Measurements from ENCODE around the gene GP2. TPM values are rescaled to one million over a fixed set of nuclear protein-coding genes. Genes with fewer than 3 reads are reported as not detected.

Gene GP2
- total RNA-seq, 1 experiment from 2014 or later: not detected

DNA sequence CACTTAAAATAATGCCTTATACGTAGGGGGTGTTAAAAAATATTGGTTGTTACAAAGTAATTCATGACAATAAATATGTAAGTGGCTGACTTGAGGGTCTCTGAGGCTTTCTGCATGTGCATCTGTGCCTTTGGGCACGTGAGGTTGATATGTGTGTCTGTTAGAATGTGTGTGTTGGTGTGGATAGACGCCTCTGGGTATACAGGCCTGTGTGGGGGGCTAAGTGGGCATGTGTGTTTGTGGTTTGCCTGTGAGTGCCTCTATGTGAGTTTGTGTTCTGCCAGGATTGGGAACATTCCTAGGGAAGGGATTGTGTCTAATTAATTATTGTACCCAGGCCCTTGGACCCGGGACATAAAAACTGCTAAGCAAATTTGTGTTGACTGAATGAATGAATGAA lies 19.0 kb downstream of the GP2 start:
- no peak overlapping the region for H3K27ac Mint-ChIP-seq (ENCODE audit: low read depth, unreplicated experiment)
- intact Hi-C loops (cut with micrococcal nuclease): no loop called here
- no peaks in the 10 kb centered on the region for H3K36me3 Mint-ChIP-seq (ENCODE audit: insufficient read depth, unreplicated experiment)
- ChIA-PET POLR2A (no interaction called here), CTCF (interaction anchor here (0.6 to 3.6 kb wide), 4 partner anchors 7 to 401 kb away, joined by 3 to 21 read pairs (median 10); no protein-coding TSS in a partner anchor)
- H3K27me3 Mint-ChIP-seq (ENCODE audit: insufficient read depth, unreplicated experiment): peaks cover 7% of the 10 kb centered on the region
- no peak for DNase-seq (ENCODE audit: unreplicated experiment)
- no TSS peak for BruUV-seq (replicated peaks)
- no peaks in the 10 kb centered on the region for H3K4me1 Mint-ChIP-seq (ENCODE audit: insufficient read depth, unreplicated experiment)
- TF ChIP-seq, protein P1, sequence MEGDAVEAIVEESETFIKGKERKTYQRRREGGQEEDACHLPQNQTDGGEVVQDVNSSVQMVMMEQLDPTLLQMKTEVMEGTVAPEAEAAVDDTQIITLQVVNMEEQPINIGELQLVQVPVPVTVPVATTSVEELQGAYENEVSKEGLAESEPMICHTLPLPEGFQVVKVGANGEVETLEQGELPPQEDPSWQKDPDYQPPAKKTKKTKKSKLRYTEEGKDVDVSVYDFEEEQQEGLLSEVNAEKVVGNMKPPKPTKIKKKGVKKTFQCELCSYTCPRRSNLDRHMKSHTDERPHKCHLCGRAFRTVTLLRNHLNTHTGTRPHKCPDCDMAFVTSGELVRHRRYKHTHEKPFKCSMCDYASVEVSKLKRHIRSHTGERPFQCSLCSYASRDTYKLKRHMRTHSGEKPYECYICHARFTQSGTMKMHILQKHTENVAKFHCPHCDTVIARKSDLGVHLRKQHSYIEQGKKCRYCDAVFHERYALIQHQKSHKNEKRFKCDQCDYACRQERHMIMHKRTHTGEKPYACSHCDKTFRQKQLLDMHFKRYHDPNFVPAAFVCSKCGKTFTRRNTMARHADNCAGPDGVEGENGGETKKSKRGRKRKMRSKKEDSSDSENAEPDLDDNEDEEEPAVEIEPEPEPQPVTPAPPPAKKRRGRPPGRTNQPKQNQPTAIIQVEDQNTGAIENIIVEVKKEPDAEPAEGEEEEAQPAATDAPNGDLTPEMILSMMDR (IDR thresholded peaks at IDR 0.05; ENCODE audit: unreplicated experiment): no peak
- peaks cover 5% of the 10 kb centered on the region for H3K9me3 Mint-ChIP-seq (ENCODE audit: unreplicated experiment)
- H3K4me3 Mint-ChIP-seq (ENCODE audit: unreplicated experiment): no peak overlapping the region

DNA sequence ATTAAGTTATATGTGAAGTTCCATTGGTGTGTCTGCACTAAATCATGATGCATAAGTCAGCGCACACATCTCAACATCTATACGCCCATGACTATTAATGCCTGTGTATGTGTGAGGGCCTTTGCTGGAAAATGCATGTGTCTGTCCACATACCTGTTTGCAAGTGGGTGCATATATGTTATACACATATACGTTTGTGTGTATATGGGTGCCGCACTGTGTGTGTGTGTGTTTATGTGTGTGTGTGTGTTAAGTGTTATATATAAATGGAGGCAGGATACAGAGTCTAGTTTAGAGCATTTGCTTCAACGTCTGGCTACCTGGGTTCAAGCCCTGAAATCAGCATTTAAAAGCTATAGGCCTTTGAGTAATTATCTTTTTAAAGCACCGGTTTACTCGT lies 19.5 kb downstream of the GP2 start:
- CTCF ChIA-PET: interaction anchor here (0.7 to 3.6 kb wide), 4 partner anchors 9 to 400 kb away, joined by 3 to 21 read pairs (median 4); no protein-coding TSS in a partner anchor
- POLR2A ChIA-PET: no interaction called here
- no peak for DNase-seq (ENCODE audit: unreplicated experiment)
- peaks cover 9% of the 10 kb centered on the region for H3K27me3 Mint-ChIP-seq (ENCODE audit: insufficient read depth, unreplicated experiment)
- no peaks in the 10 kb centered on the region for H3K36me3 Mint-ChIP-seq (ENCODE audit: insufficient read depth, unreplicated experiment)
- no TSS peak for BruUV-seq (replicated peaks)
- no peak overlapping the region for H3K4me3 Mint-ChIP-seq (ENCODE audit: unreplicated experiment)
- TF ChIP-seq, protein P1 (IDR thresholded peaks at IDR 0.05; ENCODE audit: unreplicated experiment): no peak
- H3K27ac Mint-ChIP-seq (ENCODE audit: low read depth, unreplicated experiment): no peak overlapping the region
- H3K9me3 Mint-ChIP-seq (ENCODE audit: unreplicated experiment): no peaks in the 10 kb centered on the region
- H3K4me1 Mint-ChIP-seq (ENCODE audit: insufficient read depth, unreplicated experiment): no peaks in the 10 kb centered on the region
- intact Hi-C loops (cut with micrococcal nuclease): no loop called here

DNA sequence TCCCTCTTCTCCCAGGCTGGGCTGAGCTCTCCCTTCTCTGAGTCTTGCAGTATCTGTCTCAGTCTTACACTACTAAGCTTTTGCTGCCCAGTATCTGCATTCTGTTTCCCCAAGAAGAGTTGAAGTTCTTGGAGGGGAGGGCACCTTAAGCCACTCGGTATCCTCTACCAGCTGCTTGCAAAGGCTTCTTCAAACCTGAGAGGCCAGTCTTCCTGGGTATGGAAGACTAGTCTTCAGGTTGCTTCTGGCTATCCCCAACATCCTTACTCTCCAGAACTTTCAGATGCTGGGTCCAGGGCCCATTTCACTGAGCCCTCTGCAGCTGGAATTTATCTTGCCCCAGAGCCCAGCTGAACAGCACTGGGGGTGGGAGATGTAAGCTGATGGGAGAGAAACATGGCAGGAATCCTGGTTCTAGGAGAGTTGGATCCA lies 20.1 kb downstream of the GP2 start:
- H3K4me1 Mint-ChIP-seq (ENCODE audit: insufficient read depth, unreplicated experiment): no peaks in the 10 kb centered on the region
- no peak for DNase-seq (ENCODE audit: unreplicated experiment)
- intact Hi-C loops (cut with micrococcal nuclease): no loop called here
- TF ChIP-seq, protein P1 (IDR thresholded peaks at IDR 0.05; ENCODE audit: unreplicated experiment): no peak
- no peak overlapping the region for H3K4me3 Mint-ChIP-seq (ENCODE audit: unreplicated experiment)
- H3K9me3 Mint-ChIP-seq (ENCODE audit: unreplicated experiment): no peaks in the 10 kb centered on the region
- no peak overlapping the region for H3K27ac Mint-ChIP-seq (ENCODE audit: low read depth, unreplicated experiment)
- ChIA-PET POLR2A (no interaction called here), CTCF (interaction anchor here (0.5 to 3.6 kb wide), 4 partner anchors 8 to 407 kb away, joined by 3 to 21 read pairs (median 4); no protein-coding TSS in a partner anchor)
- no peaks in the 10 kb centered on the region for H3K36me3 Mint-ChIP-seq (ENCODE audit: insufficient read depth, unreplicated experiment)
- H3K27me3 Mint-ChIP-seq (ENCODE audit: insufficient read depth, unreplicated experiment): peaks cover 11% of the 10 kb centered on the region
- no TSS peak for BruUV-seq (replicated peaks)

DNA sequence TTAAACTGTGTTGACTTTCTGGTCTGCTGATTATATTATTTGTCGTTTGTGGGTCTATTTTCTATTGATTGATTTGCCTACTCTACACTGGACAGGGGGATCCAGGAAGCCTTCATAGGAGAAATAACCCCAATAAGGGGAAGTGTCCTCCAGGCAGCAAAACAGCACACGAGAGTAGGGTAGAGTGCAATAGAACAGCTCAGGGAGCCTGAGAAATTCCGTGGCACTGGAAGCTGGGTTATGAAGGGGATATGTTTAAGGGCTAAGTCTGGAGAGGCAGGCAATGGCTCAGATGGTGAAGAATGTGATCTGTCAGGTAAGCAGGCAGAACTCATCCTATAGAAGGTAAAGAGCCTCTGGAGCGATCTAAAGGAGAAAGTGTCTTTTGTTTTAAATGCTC lies 20.9 kb downstream of the GP2 start:
- H3K36me3 Mint-ChIP-seq (ENCODE audit: insufficient read depth, unreplicated experiment): no peaks in the 10 kb centered on the region
- H3K27ac Mint-ChIP-seq (ENCODE audit: low read depth, unreplicated experiment): no peak overlapping the region
- CTCF ChIA-PET: interaction anchor here (0.8 to 3.6 kb wide), 2 partner anchors 399 to 709 kb away, joined by 3 to 21 read pairs; no protein-coding TSS in a partner anchor
- no peak for DNase-seq (ENCODE audit: unreplicated experiment)
- POLR2A ChIA-PET: no interaction called here
- TF ChIP-seq, protein P1 (IDR thresholded peaks at IDR 0.05; ENCODE audit: unreplicated experiment): no peak
- no TSS peak for BruUV-seq (replicated peaks)
- peaks cover 14% of the 10 kb centered on the region for H3K27me3 Mint-ChIP-seq (ENCODE audit: insufficient read depth, unreplicated experiment)
- no peaks in the 10 kb centered on the region for H3K9me3 Mint-ChIP-seq (ENCODE audit: unreplicated experiment)
- intact Hi-C loops (cut with micrococcal nuclease): no loop called here
- H3K4me1 Mint-ChIP-seq (ENCODE audit: insufficient read depth, unreplicated experiment): no peaks in the 10 kb centered on the region
- no peak overlapping the region for H3K4me3 Mint-ChIP-seq (ENCODE audit: unreplicated experiment)

Data from MCF 10A (cell line).